Neuron (in vitro differentiated cells): ENCODE measurements around the gene SEMA7A.
"Not testable (repeated sequence)": the region's sequence is repeated elsewhere in the genome, so short reads cannot be mapped to it uniquely, and the experiment has no call there.

Experiments used
- H2AFZ ChIP-seq: one replicate; pipeline ENCODE4 v1.6.1; 2013; ENCODE audit warnings: low read depth, mild to moderate bottlenecking, inconsistent platforms, low read length, moderate library complexity
- H3K27me3 ChIP-seq: one replicate; pipeline ENCODE4 v1.6.1; 2013; ENCODE audit warnings: low read length; ENCODE audit not compliant: insufficient read depth
- H3K36me3 ChIP-seq: one replicate; pipeline ENCODE4 v1.6.1; 2013; ENCODE audit warnings: low read length; ENCODE audit not compliant: insufficient read depth
- H3K4me1 ChIP-seq: one replicate; pipeline ENCODE4 v1.6.1; 2013; ENCODE audit warnings: low read length; ENCODE audit not compliant: insufficient read depth
- H3K4me3 ChIP-seq: 2 replicates; pipeline ENCODE4 v1.5.1; 2013; ENCODE audit warnings: mild to moderate bottlenecking, low read length, moderate library complexity
- H3K9me3 ChIP-seq: one replicate; pipeline ENCODE4 v1.6.1; 2013; ENCODE audit warnings: low read length

Gene SEMA7A, protein sequence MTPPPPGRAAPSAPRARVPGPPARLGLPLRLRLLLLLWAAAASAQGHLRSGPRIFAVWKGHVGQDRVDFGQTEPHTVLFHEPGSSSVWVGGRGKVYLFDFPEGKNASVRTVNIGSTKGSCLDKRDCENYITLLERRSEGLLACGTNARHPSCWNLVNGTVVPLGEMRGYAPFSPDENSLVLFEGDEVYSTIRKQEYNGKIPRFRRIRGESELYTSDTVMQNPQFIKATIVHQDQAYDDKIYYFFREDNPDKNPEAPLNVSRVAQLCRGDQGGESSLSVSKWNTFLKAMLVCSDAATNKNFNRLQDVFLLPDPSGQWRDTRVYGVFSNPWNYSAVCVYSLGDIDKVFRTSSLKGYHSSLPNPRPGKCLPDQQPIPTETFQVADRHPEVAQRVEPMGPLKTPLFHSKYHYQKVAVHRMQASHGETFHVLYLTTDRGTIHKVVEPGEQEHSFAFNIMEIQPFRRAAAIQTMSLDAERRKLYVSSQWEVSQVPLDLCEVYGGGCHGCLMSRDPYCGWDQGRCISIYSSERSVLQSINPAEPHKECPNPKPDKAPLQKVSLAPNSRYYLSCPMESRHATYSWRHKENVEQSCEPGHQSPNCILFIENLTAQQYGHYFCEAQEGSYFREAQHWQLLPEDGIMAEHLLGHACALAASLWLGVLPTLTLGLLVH

DNA sequence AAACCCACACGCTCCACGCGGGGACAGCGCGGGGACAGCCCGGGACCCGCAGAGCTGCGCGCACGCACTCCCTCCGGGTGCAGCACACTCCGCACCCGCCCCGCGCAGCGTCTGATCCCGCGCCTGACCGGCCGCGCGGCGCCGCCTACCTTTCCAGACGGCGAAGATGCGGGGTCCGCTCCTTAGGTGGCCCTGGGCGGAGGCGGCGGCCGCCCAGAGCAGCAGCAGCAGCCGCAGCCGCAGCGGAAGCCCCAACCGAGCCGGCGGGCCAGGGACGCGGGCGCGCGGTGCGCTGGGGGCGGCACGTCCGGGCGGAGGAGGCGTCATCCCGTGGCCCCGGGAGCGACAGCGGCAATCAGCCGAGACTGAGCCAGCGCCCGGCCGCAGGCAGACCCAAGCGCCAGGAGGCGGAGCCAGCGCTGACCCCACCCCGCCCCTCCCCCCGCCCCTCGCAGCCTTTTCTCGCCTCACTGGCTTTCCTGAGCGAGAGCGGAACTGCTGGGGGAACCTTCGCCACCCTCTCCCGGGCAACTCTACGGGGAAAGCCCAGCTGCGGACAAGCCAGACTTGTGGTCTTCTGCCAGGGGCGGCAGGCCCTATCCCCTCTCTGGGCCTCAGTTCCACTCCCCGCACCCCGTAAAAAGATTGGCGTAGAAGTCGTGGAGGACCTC lies at the start of gene SEMA7A:
SEMA7A (minus strand) TSS at position 367 of the 671 bp plus-strand sequence; CDS start at position 327, 40 bp downstream.
- peak within 1 kb of the TSS; percentile 81 for H3K4me3 ChIP-seq
- no peaks in the 10 kb centered on the region for H3K9me3 ChIP-seq
- no peaks in the 10 kb centered on the region for H3K36me3 ChIP-seq
- peak within 1 kb of the TSS; percentile 97 for H2AFZ ChIP-seq
- H3K27me3 ChIP-seq: peaks cover 12% of the 10 kb centered on the region
- peaks cover 16% of the 10 kb centered on the region for H3K4me1 ChIP-seq

DNA sequence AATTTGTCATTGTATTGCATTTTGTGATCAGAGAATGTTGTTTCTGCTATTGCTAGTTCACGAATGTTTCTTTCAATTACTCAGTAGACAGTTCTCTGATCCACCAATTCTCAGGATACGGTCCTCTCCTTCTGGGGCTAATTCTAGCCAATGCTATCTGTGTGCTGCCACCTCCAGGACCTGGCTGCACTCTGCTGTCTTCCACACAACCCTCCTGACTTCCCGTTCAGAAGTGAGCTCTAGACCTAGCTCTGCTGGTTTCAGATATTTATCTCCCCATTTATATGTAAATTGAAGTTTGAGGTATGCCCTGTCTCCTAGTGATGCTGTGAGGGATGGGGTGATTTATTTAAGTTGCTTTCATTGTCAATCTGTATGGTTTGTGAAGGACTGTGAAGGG lies 48.9 kb upstream of the SEMA7A start:
- Histone ChIP-seq H3K4me3 (no peak overlapping the region), H3K27me3 (no peaks in the 10 kb centered on the region), H2AFZ (no peak overlapping the region), H3K36me3 (peaks cover 3% of the 10 kb centered on the region), H3K4me1 (no peaks in the 10 kb centered on the region), H3K9me3 (no peaks in the 10 kb centered on the region)

DNA sequence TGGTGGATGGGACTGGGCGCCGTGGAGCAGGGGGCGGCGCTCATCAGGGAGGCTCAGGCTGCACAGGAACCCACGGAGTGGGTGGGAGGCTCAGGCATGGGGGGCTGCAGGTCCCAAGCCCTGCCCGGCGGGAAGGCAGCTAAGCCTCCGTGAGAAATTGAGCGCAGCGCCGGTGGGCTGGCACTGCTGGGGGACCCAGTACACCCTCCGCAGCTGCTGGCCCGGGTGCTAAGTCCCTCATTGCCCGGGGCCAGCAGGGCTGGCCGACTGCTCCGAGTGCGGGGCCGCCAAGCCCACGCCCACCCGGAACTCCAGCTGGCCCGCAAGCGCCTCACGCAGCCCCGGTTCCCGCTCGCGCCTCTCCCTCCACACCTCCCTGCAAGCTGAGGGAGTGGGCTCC lies 46.6 kb upstream of the SEMA7A start:
- not testable (repeated sequence) for H2AFZ ChIP-seq, H3K4me1 ChIP-seq, H3K4me3 ChIP-seq, H3K9me3 ChIP-seq, H3K36me3 ChIP-seq, H3K27me3 ChIP-seq

DNA sequence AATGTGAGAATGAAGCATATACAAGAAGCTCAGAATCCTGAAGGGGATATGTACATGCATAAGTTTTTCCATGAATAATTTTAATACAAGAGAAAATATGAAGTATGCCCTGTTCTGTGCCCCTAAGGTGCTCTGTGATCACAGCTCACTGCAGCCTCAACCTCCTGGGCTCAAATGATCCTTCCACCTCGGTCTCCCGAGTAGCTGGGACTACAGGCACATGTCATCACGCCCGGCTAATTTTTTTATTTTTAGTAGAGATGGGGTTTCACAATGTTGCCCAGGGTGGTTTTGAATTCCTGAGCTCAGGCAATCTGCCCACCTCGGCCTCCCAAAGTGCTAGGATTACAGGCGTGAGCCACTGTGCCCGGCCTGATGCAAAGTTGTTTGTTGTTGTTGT lies 37.9 kb upstream of the SEMA7A start:
- H3K27me3 ChIP-seq, H2AFZ ChIP-seq, H3K4me3 ChIP-seq, H3K4me1 ChIP-seq, H3K9me3 ChIP-seq: not testable (repeated sequence)
- H3K36me3 ChIP-seq: peaks cover 10% of the 10 kb centered on the region

DNA sequence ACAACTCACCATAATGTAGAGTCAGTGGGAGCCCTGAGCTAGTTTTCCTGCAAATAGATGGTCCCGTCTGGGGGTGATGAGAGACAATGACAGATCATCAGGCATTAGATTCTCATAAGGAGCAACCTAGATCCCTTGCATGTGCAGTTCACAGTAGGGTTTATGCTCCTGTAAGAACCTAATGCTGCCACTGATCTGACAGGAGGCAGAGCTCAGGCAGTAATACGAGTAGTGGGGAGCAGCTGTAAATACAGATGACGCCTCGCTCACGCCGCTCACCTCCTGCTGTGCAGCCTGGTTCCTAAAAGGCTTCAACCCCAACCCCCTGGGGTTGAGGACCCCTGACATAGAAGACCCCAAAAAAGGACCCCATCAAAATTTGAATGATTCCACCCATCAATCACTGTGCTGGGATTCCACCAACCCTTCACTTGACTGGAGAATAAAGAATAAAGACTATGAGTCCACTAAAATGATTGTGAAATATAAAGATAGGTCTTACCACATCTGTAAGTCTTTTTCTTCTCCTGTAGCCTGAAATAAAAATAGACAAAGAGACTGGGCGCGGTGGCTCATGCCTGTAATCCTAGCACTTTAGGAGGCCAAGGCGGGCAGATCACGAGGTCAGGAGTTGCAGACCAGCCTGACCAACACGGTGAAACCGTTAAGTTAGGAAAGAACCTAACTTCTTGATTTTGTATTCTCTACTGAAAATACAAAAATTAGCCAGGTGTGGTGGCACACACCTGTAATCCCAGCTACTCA lies 37.1 kb upstream of the SEMA7A start:
- Histone ChIP-seq H3K4me1 (no peaks in the 10 kb centered on the region), H3K36me3 (peaks cover 14% of the 10 kb centered on the region), H3K4me3 (no peak overlapping the region), H2AFZ (no peak overlapping the region), H3K9me3 (peaks cover 1% of the 10 kb centered on the region), H3K27me3 (no peaks in the 10 kb centered on the region)

DNA sequence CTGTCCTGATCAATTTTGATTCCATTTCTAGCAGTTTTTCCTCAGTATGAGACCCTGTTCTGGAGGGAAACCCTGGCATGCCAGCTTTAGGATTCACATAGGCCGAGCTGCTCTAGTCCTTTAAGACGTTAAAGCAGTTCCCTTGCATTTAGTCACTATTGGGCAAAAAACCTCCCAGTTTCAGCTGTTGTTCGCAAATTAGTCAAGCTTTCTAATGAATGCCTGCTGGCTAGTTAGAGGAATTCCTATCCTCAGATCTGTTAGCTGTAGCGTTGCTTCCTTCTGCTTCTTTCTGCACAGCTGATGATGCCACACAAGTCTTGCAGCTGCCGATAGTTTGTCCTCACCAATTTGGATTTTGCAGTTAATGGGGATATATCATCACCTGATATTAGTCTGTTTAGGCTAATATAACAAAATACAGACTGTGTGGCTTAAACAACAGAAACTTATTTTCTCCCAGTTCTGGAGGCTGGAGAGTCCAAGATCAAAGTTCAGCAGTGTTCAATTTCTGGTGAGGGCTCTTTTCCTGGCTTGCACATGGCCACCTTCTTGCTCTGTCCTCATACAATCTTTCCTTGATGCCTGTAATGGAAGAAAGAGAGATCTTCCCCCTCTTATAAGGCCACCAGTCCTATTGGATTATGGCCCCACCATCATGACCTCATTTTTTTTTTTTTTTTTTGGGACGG lies 34.7 kb upstream of the SEMA7A start:
- H3K4me1 ChIP-seq: no peaks in the 10 kb centered on the region
- H2AFZ ChIP-seq: no peak overlapping the region
- peaks cover 14% of the 10 kb centered on the region for H3K36me3 ChIP-seq
- peaks cover 5% of the 10 kb centered on the region for H3K9me3 ChIP-seq
- H3K4me3 ChIP-seq: no peak overlapping the region
- no peaks in the 10 kb centered on the region for H3K27me3 ChIP-seq

DNA sequence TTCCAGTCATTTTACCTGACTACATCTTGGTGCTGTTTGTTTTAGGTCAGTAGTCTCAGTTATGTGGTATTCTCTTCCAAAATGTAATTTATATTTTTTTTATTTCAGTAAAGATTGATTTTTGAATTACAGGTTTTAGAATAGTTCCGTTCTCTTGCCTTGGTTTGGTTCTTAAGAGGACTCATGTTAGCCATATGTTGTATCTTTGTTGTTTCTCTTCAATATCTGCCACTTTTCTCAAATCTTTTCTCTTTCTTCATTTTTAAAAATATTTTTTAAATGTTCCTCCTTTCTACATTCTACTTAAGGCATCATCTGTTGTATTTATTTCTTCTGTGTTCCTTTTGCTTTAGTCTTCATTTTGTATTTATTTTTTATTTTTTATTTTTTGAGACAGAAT lies 32.8 kb upstream of the SEMA7A start:
- Histone ChIP-seq H2AFZ (no peak overlapping the region), H3K27me3 (no peaks in the 10 kb centered on the region), H3K4me1 (peaks cover 10% of the 10 kb centered on the region), H3K36me3 (peaks cover 9% of the 10 kb centered on the region), H3K4me3 (no peak overlapping the region), H3K9me3 (peaks cover 5% of the 10 kb centered on the region)

DNA sequence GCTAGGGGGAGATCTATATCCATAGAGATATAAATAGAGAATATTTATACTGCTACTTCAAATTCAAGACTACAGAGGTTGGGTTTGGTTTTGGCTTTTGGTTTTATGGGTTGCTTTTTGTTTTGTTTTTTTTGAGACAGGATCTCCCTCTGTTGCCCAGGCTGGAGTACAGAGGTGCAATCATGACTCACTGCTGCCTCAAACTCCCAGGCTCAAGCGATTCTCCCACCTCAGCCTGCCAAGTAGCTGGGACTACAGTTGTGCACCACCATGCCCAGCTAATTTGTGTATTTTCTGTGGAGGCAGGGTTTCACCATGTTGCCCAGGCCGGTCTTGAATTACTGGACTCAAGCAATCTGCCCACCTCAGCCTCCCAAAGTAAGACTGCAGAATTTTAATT lies 31.1 kb upstream of the SEMA7A start:
- Histone ChIP-seq H3K4me1 (peaks cover 16% of the 10 kb centered on the region), H3K9me3 (peaks cover 5% of the 10 kb centered on the region), H3K36me3 (peaks cover 9% of the 10 kb centered on the region), H3K27me3 (no peaks in the 10 kb centered on the region), H3K4me3 (no peak overlapping the region), H2AFZ (no peak overlapping the region)

DNA sequence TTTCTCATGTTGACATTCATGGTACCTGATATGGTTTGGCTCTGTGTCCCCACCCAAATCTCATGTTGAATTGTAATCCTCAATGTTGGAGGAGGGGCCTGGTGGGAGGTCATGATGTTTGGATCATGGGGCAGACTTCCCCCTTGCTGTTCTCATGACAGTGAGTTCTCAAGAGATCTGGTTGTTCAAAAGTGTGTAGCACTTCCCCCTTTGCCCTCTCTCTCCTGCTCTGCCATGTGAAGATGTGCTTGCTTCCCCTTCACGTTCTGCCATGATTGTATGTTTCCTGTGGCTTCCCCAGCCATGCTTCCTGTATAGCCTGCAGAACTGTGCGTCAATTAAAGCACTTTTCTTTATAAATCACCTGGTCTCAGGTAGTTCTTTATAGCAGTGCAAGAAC lies 30.5 kb upstream of the SEMA7A start:
- H3K27me3 ChIP-seq: no peaks in the 10 kb centered on the region

DNA sequence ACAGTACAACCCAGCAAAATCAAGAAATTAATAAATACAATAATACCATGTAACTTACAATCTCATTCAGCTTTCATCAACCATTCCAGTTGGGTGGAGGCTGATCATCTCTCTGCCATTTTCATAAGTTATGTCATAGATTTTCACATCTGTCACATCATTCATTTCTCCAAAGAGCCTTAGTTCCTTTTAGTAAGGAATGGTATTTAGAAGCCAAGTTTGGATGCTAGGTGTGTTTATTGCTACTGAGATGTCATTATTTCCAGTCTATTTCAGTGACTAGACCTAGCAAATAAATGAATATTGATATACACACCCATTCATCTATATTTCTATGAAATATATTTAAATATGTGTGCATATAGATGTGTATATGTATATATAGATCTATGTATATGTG lies 29.9 kb upstream of the SEMA7A start:
- H3K9me3 ChIP-seq: peaks cover 5% of the 10 kb centered on the region
- H2AFZ ChIP-seq: no peak overlapping the region
- H3K4me3 ChIP-seq: no peak overlapping the region
- H3K27me3 ChIP-seq: no peaks in the 10 kb centered on the region
- H3K36me3 ChIP-seq: peaks cover 9% of the 10 kb centered on the region
- H3K4me1 ChIP-seq: peaks cover 16% of the 10 kb centered on the region

More for the DNA sequence above, 30.5 kb upstream of the SEMA7A start:
- Histone ChIP-seq H2AFZ (no peak overlapping the region), H3K4me1 (peaks cover 16% of the 10 kb centered on the region), H3K9me3 (peaks cover 5% of the 10 kb centered on the region), H3K36me3 (peaks cover 9% of the 10 kb centered on the region), H3K4me3 (no peak overlapping the region)

DNA sequence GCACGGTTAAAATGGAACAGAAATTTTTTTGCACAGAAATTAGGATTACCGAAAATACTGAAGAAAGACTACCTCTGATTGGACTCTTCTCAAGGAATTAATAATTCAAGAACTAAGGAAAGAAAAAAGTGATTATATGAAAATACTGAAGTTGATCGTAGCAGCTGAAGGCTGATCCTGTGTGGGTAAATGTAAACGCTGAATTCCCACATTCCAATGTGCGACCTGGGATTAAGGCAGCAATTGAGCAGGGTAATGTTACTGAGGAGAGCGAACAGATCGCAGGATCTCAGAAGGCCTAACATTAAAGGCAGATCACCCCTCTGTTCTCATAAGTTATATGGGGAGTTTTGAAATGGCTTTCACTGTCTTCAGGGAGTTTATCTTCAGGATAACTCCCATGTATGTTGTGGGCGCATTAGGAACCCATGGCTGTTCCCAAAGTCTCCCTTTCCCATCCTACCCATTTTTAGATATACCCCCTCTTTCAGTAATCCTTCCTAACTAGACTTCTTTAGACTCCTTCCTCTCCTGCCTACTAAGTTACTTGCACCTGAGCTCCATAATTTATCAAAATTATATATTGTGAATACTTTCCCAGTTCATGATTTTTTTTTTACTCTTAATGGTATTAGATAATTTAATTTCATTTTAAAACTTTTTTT lies 28.2 kb upstream of the SEMA7A start:
- peaks cover 16% of the 10 kb centered on the region for H3K4me1 ChIP-seq
- H3K4me3 ChIP-seq: peak overlapping the region; percentile 94
- H3K36me3 ChIP-seq: peaks cover 4% of the 10 kb centered on the region
- H2AFZ ChIP-seq: peak overlapping the region; percentile 96
- peaks cover 5% of the 10 kb centered on the region for H3K9me3 ChIP-seq
- H3K27me3 ChIP-seq: no peaks in the 10 kb centered on the region
